ENCODE results near the gene EPHB1. TPM values are rescaled to one million over a fixed set of nuclear protein-coding genes. Genes with fewer than 3 reads are reported as not detected.

Gene EPHB1
- total RNA-seq, 5 donors from 2014 or later (not counting 1 experiment from before 2014, with no cell fraction given) = 0.28 to 0.72 (median 0.31) TPM; not detected in 1

DNA sequence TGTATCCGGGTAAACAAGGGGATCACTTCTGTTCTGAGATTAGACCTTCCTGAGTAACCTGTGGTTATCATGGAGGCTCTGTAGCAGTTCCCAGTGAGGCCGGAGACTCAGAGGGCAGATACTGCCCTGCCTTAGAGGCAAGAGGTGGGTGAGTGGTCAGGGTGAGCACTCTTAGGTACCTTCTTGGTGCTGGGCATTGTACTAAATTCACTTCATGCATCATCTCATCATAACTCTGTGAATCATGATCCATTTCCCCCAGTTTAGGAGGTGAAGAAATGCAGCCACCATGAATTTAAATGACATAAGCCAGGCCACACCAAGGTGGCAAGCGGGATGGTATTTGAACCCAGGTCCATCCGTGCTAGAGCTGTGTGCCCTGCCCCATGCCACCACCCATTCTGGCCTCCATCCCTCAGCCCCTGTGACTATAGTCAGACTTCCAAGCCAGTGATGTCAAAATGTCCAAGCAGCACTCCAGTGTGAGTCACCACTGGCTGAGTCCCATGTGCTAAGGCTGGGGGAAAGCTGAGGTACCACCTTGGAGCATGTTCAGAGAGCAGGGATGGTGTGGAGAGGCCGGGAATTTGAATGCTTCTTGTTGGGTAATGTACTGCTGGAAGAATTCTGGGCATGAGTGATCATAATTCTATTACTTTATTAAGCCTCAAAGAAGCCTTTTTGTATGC lies 88.8 kb downstream of the EPHB1 start:
- H3K36me3 Mint-ChIP-seq = no peaks in the 10 kb centered on the region
- WGBS (ENCODE audit: insufficient coverage) = 89% methylated on average over 3 of the region's 5 CpGs
- POLR2A ChIA-PET = no interaction called here

DNA sequence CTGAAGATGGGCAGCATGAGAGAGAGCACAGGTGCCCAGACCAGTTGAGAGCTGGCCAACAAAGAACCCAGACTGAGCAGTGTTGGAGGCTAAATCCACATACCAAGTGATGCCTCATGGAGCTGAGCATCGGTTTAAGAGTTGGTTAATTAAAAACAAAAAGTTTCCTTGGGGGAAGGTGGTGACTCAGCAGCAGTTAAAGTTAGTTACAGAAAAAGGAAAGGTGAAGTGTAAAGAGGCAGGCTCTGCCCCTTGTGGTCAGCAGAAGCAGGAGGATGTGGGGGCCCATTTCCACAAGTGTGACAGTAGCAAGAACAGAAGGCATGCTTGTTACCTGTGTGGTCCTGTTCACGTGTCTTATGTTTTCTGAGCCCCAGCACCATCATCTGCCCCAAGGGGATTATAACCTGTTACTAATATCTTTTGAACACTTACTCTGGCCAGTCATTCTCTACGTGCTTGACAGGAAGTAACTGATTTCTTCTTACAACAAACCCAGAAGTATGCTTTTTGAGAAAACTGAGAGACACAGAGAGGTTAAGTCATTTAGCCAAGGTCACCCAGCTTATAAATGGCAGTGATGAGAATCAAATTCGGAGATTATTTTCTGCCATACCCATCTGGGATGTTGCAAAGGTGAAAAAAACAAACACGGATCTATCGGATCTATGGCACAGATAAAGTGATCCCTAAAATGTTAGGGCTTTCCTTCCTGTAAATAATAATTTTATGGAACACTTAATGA lies 91.0 kb downstream of the EPHB1 start:
- Mint-ChIP-seq H3K36me3 (no peaks in the 10 kb centered on the region), H3K9me3 (no peaks in the 10 kb centered on the region), H3K27me3 (no peaks in the 10 kb centered on the region), H3K27ac (no peak overlapping the region), H3K4me3 (no peak overlapping the region), H3K4me1 (no peaks in the 10 kb centered on the region)
- Histone ChIP-seq H3K4me1 (ENCODE audit: control insufficient read depth in 1 of 2, extremely low read depth in 1 of 2, insufficient read depth in 2 of 2, low read length in 2 of 2) (no peaks in the 10 kb centered on the region), H3K27ac (ENCODE audit: low read length) (no peak overlapping the region), H3K4me3 (ENCODE audit: control insufficient read depth in 1 of 2, extremely low read depth in 1 of 2, low read length in 1 of 2) (no peak overlapping the region), H3K9me3 (no peaks in the 10 kb centered on the region), H3K27me3 (replicated peaks in 1 of 2; ENCODE audit: control insufficient read depth in 2 of 2, extremely low read depth in 1 of 2, insufficient read depth in 2 of 2, low read length in 1 of 2) (no peaks in the 10 kb centered on the region), H3K36me3 (ENCODE audit: control insufficient read depth in 2 of 2, extremely low read depth in 1 of 2, insufficient read depth in 1 of 2, low read length in 1 of 2) (no peaks in the 10 kb centered on the region)
- DNase-seq (no peak), ATAC-seq (replicated peaks in 1 of 4) (no peak)
- 0% methylated on average over 1 of the region's 6 CpGs for WGBS (ENCODE audit: insufficient coverage)
- ChIA-PET CTCF (no interaction called here), POLR2A (no interaction called here)

More for the DNA sequence above, 88.8 kb downstream of the EPHB1 start:
- Histone ChIP-seq H3K27me3 (replicated peaks in 1 of 2; ENCODE audit: control insufficient read depth in 2 of 2, extremely low read depth in 1 of 2, insufficient read depth in 2 of 2, low read length in 1 of 2) (no peaks in the 10 kb centered on the region), H3K4me3 (ENCODE audit: control insufficient read depth in 1 of 2, extremely low read depth in 1 of 2, low read length in 1 of 2) (no peak overlapping the region), H3K9me3 (no peaks in the 10 kb centered on the region), H3K4me1 (ENCODE audit: control insufficient read depth in 1 of 2, extremely low read depth in 1 of 2, insufficient read depth in 2 of 2, low read length in 2 of 2) (no peaks in the 10 kb centered on the region), H3K27ac (ENCODE audit: low read length) (no peak overlapping the region), H3K36me3 (ENCODE audit: control insufficient read depth in 2 of 2, extremely low read depth in 1 of 2, insufficient read depth in 1 of 2, low read length in 1 of 2) (no peaks in the 10 kb centered on the region)
- DNase-seq (no peak), ATAC-seq (replicated peaks in 1 of 4) (no peak)
- Mint-ChIP-seq H3K9me3 (no peaks in the 10 kb centered on the region), H3K27ac (no peak overlapping the region), H3K4me3 (no peak overlapping the region), H3K27me3 (peaks cover 0 to 2% of the 10 kb centered on the region in 2 donors), H3K4me1 (no peaks in the 10 kb centered on the region)
- CTCF ChIA-PET = no interaction called here

DNA sequence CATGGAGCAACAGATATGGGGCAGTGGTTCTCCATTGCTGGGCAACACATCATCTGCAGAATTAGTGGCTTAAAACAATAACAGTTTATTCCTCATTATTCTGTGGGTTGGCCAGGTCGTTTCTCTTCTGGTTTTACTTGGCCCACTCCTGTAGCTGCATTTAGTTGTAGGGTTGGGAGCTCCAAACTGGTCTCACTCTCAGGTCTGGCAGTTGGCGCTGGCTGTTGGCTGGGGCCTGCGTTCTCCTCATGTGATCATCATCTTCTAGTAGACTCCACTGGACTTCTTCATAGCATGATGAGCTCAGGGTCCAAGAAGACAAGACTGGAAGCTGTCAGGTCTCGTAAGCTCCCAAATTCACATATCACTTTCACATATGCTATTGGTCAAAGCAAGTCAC lies 91.9 kb downstream of the EPHB1 start:
- Histone ChIP-seq H3K36me3 (ENCODE audit: control insufficient read depth in 2 of 2, extremely low read depth in 1 of 2, insufficient read depth in 1 of 2, low read length in 1 of 2) (no peaks in the 10 kb centered on the region), H3K27me3 (replicated peaks in 1 of 2; ENCODE audit: control insufficient read depth in 2 of 2, extremely low read depth in 1 of 2, insufficient read depth in 2 of 2, low read length in 1 of 2) (no peaks in the 10 kb centered on the region), H3K9me3 (no peaks in the 10 kb centered on the region), H3K27ac (ENCODE audit: low read length) (no peak overlapping the region), H3K4me1 (ENCODE audit: control insufficient read depth in 1 of 2, extremely low read depth in 1 of 2, insufficient read depth in 2 of 2, low read length in 2 of 2) (no peaks in the 10 kb centered on the region), H3K4me3 (ENCODE audit: control insufficient read depth in 1 of 2, extremely low read depth in 1 of 2, low read length in 1 of 2) (no peak overlapping the region)
- no CpG with 5 or more reads among the region's 4 CpGs for WGBS (ENCODE audit: insufficient coverage)
- Mint-ChIP-seq H3K36me3 (no peaks in the 10 kb centered on the region), H3K27ac (no peak overlapping the region), H3K9me3 (no peaks in the 10 kb centered on the region), H3K4me3 (no peak overlapping the region), H3K4me1 (no peaks in the 10 kb centered on the region), H3K27me3 (no peaks in the 10 kb centered on the region)
- ChIA-PET POLR2A (no interaction called here), CTCF (no interaction called here)
- ATAC-seq (replicated peaks in 1 of 4) = no peak
- no peak for DNase-seq

DNA sequence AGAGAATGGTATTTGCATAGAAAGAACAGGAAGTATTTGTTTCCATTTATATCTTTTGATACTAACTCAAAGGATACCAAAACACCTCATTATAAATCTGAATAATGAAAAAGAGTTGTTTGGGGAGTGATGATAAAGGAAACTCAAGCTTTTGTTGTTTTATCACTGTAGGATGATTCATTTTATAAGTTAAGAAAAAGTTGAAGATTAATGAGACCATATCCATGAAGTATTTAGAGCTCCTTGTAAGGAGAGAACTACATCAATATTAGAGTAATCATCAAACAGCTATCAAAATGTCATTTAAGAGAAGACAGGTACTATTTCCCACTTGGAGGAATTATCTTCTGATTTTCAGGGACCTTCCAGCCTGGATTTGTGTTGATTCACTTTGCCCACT lies 92.5 kb downstream of the EPHB1 start:
- Histone ChIP-seq H3K9me3 (no peaks in the 10 kb centered on the region), H3K27me3 (replicated peaks in 1 of 2; ENCODE audit: control insufficient read depth in 2 of 2, extremely low read depth in 1 of 2, insufficient read depth in 2 of 2, low read length in 1 of 2) (no peaks in the 10 kb centered on the region), H3K27ac (ENCODE audit: low read length) (no peak overlapping the region), H3K4me1 (ENCODE audit: control insufficient read depth in 1 of 2, extremely low read depth in 1 of 2, insufficient read depth in 2 of 2, low read length in 2 of 2) (no peaks in the 10 kb centered on the region), H3K4me3 (ENCODE audit: control insufficient read depth in 1 of 2, extremely low read depth in 1 of 2, low read length in 1 of 2) (no peak overlapping the region), H3K36me3 (ENCODE audit: control insufficient read depth in 2 of 2, extremely low read depth in 1 of 2, insufficient read depth in 1 of 2, low read length in 1 of 2) (no peaks in the 10 kb centered on the region)
- H3K4me3 Mint-ChIP-seq = no peak overlapping the region
- no peak for ATAC-seq (replicated peaks in 1 of 4)
- no peak overlapping the region for H3K27ac Mint-ChIP-seq
- H3K4me1 Mint-ChIP-seq = no peaks in the 10 kb centered on the region
- no peaks in the 10 kb centered on the region for H3K36me3 Mint-ChIP-seq
- POLR2A ChIA-PET = no interaction called here
- no peaks in the 10 kb centered on the region for H3K9me3 Mint-ChIP-seq
- H3K27me3 Mint-ChIP-seq = no peaks in the 10 kb centered on the region
- no peak for DNase-seq
- CTCF ChIA-PET = no interaction called here

DNA sequence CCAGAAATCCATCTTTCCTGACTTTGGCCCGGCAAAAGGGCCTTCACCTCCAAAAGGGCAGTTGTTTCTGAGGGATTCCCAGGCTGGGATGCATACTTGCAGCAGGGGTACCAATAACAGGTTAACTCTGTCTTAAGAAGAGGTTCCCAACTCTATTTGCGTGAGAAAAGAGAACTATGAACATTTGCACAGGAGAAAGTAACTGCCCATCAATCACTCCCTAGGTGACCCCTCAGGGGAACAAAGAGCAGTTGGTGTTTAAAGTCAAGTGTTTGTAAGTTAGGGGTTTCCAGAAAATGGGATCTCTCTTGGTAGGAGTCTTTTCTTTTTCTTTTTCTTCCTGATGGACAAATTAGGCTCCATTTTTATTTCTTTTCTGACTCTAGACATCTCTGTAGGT lies 97.3 kb downstream of the EPHB1 start:
- DNase-seq = no peak
- H3K4me3 ChIP-seq (ENCODE audit: control insufficient read depth in 1 of 2, extremely low read depth in 1 of 2, low read length in 1 of 2) = no peak overlapping the region
- H3K27me3 ChIP-seq (replicated peaks in 1 of 2; ENCODE audit: control insufficient read depth in 2 of 2, extremely low read depth in 1 of 2, insufficient read depth in 2 of 2, low read length in 1 of 2) = no peaks in the 10 kb centered on the region
- H3K27ac Mint-ChIP-seq = no peak overlapping the region
- CTCF ChIA-PET = interaction anchor here in 1 of 2 donors (0.6 kb wide), 1 partner anchor 70 kb away, joined by 4 read pairs; no protein-coding TSS in a partner anchor
- WGBS (ENCODE audit: insufficient coverage) = 67% methylated on average over 2 of the region's 2 CpGs
- H3K27ac ChIP-seq (ENCODE audit: low read length) = no peak overlapping the region
- no peak for ATAC-seq (replicated peaks in 1 of 4)
- no peak overlapping the region for H3K4me3 Mint-ChIP-seq
- no peaks in the 10 kb centered on the region for H3K36me3 Mint-ChIP-seq
- POLR2A ChIA-PET = no interaction called here
- H3K27me3 Mint-ChIP-seq = peaks cover 0 to 2% of the 10 kb centered on the region in 2 donors
- no peaks in the 10 kb centered on the region for H3K4me1 ChIP-seq (ENCODE audit: control insufficient read depth in 1 of 2, extremely low read depth in 1 of 2, insufficient read depth in 2 of 2, low read length in 2 of 2)
- no peaks in the 10 kb centered on the region for H3K36me3 ChIP-seq (ENCODE audit: control insufficient read depth in 2 of 2, extremely low read depth in 1 of 2, insufficient read depth in 1 of 2, low read length in 1 of 2)
- no peaks in the 10 kb centered on the region for H3K9me3 Mint-ChIP-seq
- H3K9me3 ChIP-seq = no peaks in the 10 kb centered on the region
- no peaks in the 10 kb centered on the region for H3K4me1 Mint-ChIP-seq

DNA sequence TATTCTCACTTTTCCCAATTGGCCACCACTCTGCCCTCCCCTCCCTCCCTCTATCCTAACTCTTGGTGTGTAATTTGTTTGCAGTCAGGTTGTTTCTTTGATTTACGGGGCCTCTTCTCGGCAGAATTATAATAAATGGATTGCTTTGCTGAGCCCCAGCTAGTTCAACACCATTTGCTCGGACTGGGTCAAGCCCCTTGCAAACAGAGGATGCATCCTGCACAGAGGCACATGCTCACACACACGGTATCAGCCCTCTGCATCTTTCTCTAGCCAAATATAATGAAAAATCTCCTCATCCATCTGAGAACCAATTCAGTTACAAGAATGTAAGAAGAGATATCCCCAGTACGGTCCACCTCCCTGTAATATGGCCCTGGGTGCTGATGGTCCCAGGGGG lies 97.7 kb downstream of the EPHB1 start:
- 40% methylated on average over 1 of the region's 5 CpGs for WGBS (ENCODE audit: insufficient coverage)
- DNase-seq = no peak
- no peaks in the 10 kb centered on the region for H3K27me3 ChIP-seq (replicated peaks in 1 of 2; ENCODE audit: control insufficient read depth in 2 of 2, extremely low read depth in 1 of 2, insufficient read depth in 2 of 2, low read length in 1 of 2)
- ChIA-PET CTCF (no interaction called here), POLR2A (no interaction called here)
- H3K27me3 Mint-ChIP-seq = peaks cover 0 to 2% of the 10 kb centered on the region in 2 donors
- ATAC-seq (replicated peaks in 1 of 4) = no peak
- H3K4me1 Mint-ChIP-seq = no peaks in the 10 kb centered on the region
- H3K27ac Mint-ChIP-seq = no peak overlapping the region
- H3K4me3 Mint-ChIP-seq = no peak overlapping the region
- H3K27ac ChIP-seq (ENCODE audit: low read length) = no peak overlapping the region
- no peaks in the 10 kb centered on the region for H3K4me1 ChIP-seq (ENCODE audit: control insufficient read depth in 1 of 2, extremely low read depth in 1 of 2, insufficient read depth in 2 of 2, low read length in 2 of 2)
- no peaks in the 10 kb centered on the region for H3K9me3 Mint-ChIP-seq
- no peaks in the 10 kb centered on the region for H3K9me3 ChIP-seq
- H3K36me3 ChIP-seq (ENCODE audit: control insufficient read depth in 2 of 2, extremely low read depth in 1 of 2, insufficient read depth in 1 of 2, low read length in 1 of 2) = no peaks in the 10 kb centered on the region
- no peak overlapping the region for H3K4me3 ChIP-seq (ENCODE audit: control insufficient read depth in 1 of 2, extremely low read depth in 1 of 2, low read length in 1 of 2)
- H3K36me3 Mint-ChIP-seq = no peaks in the 10 kb centered on the region

Measured in T-cell (primary cell).